GM23338 (cell line): ENCODE results near the gene CCN5. TPM values are rescaled to one million over a fixed set of nuclear protein-coding genes. Genes with fewer than 3 reads are reported as not detected.

ENCODE experiments used
- ATAC-seq: fragments of 200-7000 bp; cut with Tn5 transposase; 3 replicates; pipeline ENCODE4 v1.9.1; 2020
- DNase-seq: peaks from one replicate; pipeline ENCODE4 v3.0.0-alpha.2; 2015; ENCODE audit warnings: low spot score
- H2AFZ ChIP-seq: fragments of 200-600 bp; sonication (generic); 2 replicates; pipeline ENCODE4 v1.8.0; 2016; ENCODE audit warnings: antibody characterized with exemption, mild to moderate bottlenecking, moderate library complexity
- H3F3A ChIP-seq: fragments of 200-600 bp; sonication (generic); replicated peaks from 2 replicates; pipeline ENCODE4 v1.8.0; 2017; ENCODE audit warnings: antibody characterized with exemption, mixed run types, low read depth
- H3K27ac ChIP-seq: fragments of 200-600 bp; sonication (generic); 2 replicates; pipeline ENCODE4 v1.6.1; 2016; ENCODE audit warnings: low read depth
- H3K27me3 ChIP-seq: fragments of 200-600 bp; sonication (generic); 2 replicates; pipeline ENCODE4 v1.8.0; 2016; ENCODE audit warnings: mild to moderate bottlenecking, mixed run types, moderate library complexity; ENCODE audit not compliant: insufficient read depth
- H3K36me3 ChIP-seq: fragments of 200-600 bp; sonication (generic); 2 replicates; pipeline ENCODE4 v1.8.0; 2016; ENCODE audit warnings: mild to moderate bottlenecking; ENCODE audit not compliant: insufficient read depth
- H3K4me1 ChIP-seq: fragments of 200-600 bp; sonication (generic); 2 replicates; pipeline ENCODE4 v1.8.0; 2016; ENCODE audit warnings: mild to moderate bottlenecking, moderate library complexity; ENCODE audit not compliant: insufficient read depth
- H3K4me2 ChIP-seq: fragments of 200-600 bp; sonication (generic); 2 replicates; pipeline ENCODE4 v1.7.1; 2017; ENCODE audit warnings: mixed run types
- H3K4me3 ChIP-seq: fragments of 200-600 bp; sonication (generic); 2 replicates; pipeline ENCODE4 v1.6.1; 2016; ENCODE audit warnings: mixed run types
- H3K79me2 ChIP-seq: fragments of 200-600 bp; sonication (generic); replicated peaks from 2 replicates; pipeline ENCODE4 v1.8.0; 2017; ENCODE audit warnings: mild to moderate bottlenecking; ENCODE audit not compliant: insufficient read depth
- H3K9me2 ChIP-seq: fragments of 200-600 bp; sonication (generic); 2 replicates; pipeline ENCODE4 v1.8.0; 2017; ENCODE audit not compliant: insufficient read depth
- H4K20me1 ChIP-seq: fragments of 200-600 bp; sonication (generic); replicated peaks from 2 replicates; pipeline ENCODE4 v1.8.0; 2017; ENCODE audit warnings: mild to moderate bottlenecking; ENCODE audit not compliant: insufficient read depth
- H3K27ac Mint-ChIP-seq: 2 replicates; pipeline ENCODE4 v1.8.0; 2020; ENCODE audit warnings: inconsistent platforms, mild to moderate bottlenecking, moderate library complexity, mixed read lengths
- H3K27me3 Mint-ChIP-seq: 3 replicates; pipeline ENCODE4 v1.8.0; 2022; ENCODE audit warnings: low read depth, mild to moderate bottlenecking, moderate library complexity, mixed read lengths, inconsistent platforms; ENCODE audit not compliant: insufficient read depth, poor library complexity
- H3K36me3 Mint-ChIP-seq: 3 replicates; pipeline ENCODE4 v1.8.0; 2021; ENCODE audit warnings: low read depth, mild to moderate bottlenecking, inconsistent platforms, moderate library complexity, mixed read lengths
- H3K4me1 Mint-ChIP-seq: 3 replicates; pipeline ENCODE4 v1.8.0; 2020; ENCODE audit warnings: mild to moderate bottlenecking, inconsistent platforms, mixed read lengths
- H3K4me3 Mint-ChIP-seq: 3 replicates; pipeline ENCODE4 v1.8.0; 2021; ENCODE audit warnings: moderate library complexity, mild to moderate bottlenecking, inconsistent platforms, mixed read lengths
- H3K9me3 Mint-ChIP-seq: 3 replicates; pipeline ENCODE4 v1.8.0; 2020; ENCODE audit warnings: moderate library complexity, mild to moderate bottlenecking, inconsistent platforms, mixed read lengths
- CREB1 ChIP-seq: fragments of 250-450 bp; sonication (Bioruptor Pico); IDR thresholded peaks from 2 replicates; pipeline ENCODE4 v1.5.0; 2020; ENCODE audit warnings: low read depth, mild to moderate bottlenecking, moderate library complexity
- EZH2 ChIP-seq: fragments of 200-600 bp; sonication (generic); IDR thresholded peaks from one replicate; pipeline ENCODE4 v1.8.0; 2017; ENCODE audit warnings: antibody characterized with exemption, mild to moderate bottlenecking, low read depth; ENCODE audit not compliant: unreplicated experiment
- EZH2phosphoT487 ChIP-seq: fragments of 200-600 bp; sonication (generic); IDR thresholded peaks from one replicate; pipeline ENCODE4 v1.8.1; 2018; ENCODE audit warnings: antibody characterized with exemption; ENCODE audit not compliant: unreplicated experiment
- JUNB ChIP-seq: IDR thresholded peaks from one replicate; pipeline ENCODE4 v1.6.1; 2016; ENCODE audit warnings: antibody characterized with exemption; ENCODE audit not compliant: unreplicated experiment
- NANOG ChIP-seq: IDR thresholded peaks from 2 replicates; pipeline ENCODE4 v1.6.1; 2016; ENCODE audit warnings: antibody characterized with exemption, borderline replicate concordance
- POLR2AphosphoS5 ChIP-seq: IDR thresholded peaks from 2 replicates; pipeline ENCODE4 v1.6.1; 2016; ENCODE audit warnings: antibody characterized with exemption, low read depth
- STAT1 ChIP-seq: IDR thresholded peaks from one replicate; pipeline ENCODE4 v1.6.1; 2016; ENCODE audit warnings: antibody characterized with exemption; ENCODE audit not compliant: unreplicated experiment
- ZNF114 ChIP-seq: fragments of 250-450 bp; sonication (Bioruptor Pico); IDR thresholded peaks from 2 replicates; pipeline ENCODE4 v1.5.0; 2020; ENCODE audit warnings: mild to moderate bottlenecking, moderate library complexity
- ZNF331 ChIP-seq: fragments of 250-450 bp; sonication (Bioruptor Pico); IDR thresholded peaks from 2 replicates; pipeline ENCODE4 v1.5.0; 2020; ENCODE audit warnings: low read depth, mild to moderate bottlenecking, moderate library complexity
- polyA plus RNA-seq: library from polyadenylated mRNA; unstranded; fragments of >200 nt; fragmentation: Nextera tagmentation; extraction: Ambion mirVana; gene quantifications from 2 replicates; pipeline ENCODE4 v1.2.1, GENCODE V29; 2016
- total RNA-seq: library from RNA; depleted of rRNA; stranded (reverse); fragments of >200 nt; shearing (Covaris generic); gene quantifications from 2 replicates; pipeline ENCODE4 v1.2.3, GENCODE V29; 2014
- TF ChIP-seq, protein P1 (sequence below): IDR thresholded peaks from one replicate; pipeline ENCODE4 v1.6.1; 2018; ENCODE audit warnings: antibody characterized with exemption; ENCODE audit not compliant: unreplicated experiment
- TF ChIP-seq, protein P2 (sequence below): fragments of 250-450 bp; sonication (Bioruptor Pico); IDR thresholded peaks from 2 replicates; pipeline ENCODE4 v1.5.0; 2020; ENCODE audit warnings: mild to moderate bottlenecking, moderate library complexity
- TF ChIP-seq, protein P3 (sequence below), 2 experiments: fragments of 200-600 bp in 1 of 2; sonication (generic) in 1 of 2; conservative IDR thresholded peaks; 2 replicates each; pipeline versions ENCODE4 v1.5.1 to v1.6.1; 2016 to 2017; ENCODE audit warnings: antibody characterized with exemption in 2 of 2, low read depth in 2 of 2, mild to moderate bottlenecking in 2 of 2, moderate library complexity in 1 of 2
- TF ChIP-seq, protein P4 (sequence below): IDR thresholded peaks from 2 replicates; pipeline ENCODE4 v1.6.1; 2016; ENCODE audit warnings: antibody characterized with exemption

The CCN5 gene
- total and polyA plus RNA-seq, 2 experiments from 2014 or later, result not detected

DNA sequence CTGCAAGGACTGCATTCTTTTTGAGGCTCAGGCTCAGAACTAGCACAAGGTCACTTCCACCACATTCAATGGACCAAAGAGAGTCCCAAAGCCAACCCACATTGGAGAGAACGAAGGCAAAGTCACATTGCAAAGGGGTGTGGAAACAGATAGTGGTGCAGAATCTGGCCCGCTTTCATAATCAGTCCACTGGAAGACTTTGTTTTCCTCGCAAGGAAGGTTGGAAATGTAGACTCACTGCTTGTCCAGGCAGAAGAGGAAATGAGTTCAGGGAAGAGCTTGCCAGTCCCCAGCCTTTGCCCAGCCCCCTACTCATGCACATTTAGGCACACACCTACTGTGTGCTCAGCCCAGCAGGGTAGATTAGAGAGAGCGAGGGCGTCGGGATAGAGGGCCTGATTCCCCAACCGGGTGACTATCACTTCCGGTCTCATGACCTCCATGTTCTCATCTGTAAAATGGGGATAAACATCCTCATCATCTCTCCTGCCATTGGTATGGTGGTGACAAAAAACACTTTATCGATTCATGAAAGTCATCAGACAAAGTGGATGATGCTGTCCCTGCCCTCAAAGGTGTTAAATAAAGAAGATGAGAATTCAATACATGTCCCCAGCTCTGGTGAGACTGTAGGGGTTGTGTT lies 24.3 kb upstream of the CCN5 start:
- no peaks in the 10 kb centered on the region for H3K79me2 ChIP-seq
- Mint-ChIP-seq H3K4me3 (no peak overlapping the region), H3K4me1 (peaks cover 2% of the 10 kb centered on the region; the same call in 2 of the 3 replicates), H3K27me3 (peaks cover 8% of the 10 kb centered on the region), H3K27ac (no peak overlapping the region), H3K9me3 (peaks cover 3% of the 10 kb centered on the region; the same call in 1 of the 3 replicates), H3K36me3 (no peaks in the 10 kb centered on the region)
- H3K27ac ChIP-seq, result no peak overlapping the region
- no peaks in the 10 kb centered on the region for H3K36me3 ChIP-seq
- H3K4me1 ChIP-seq, result peaks cover 5% of the 10 kb centered on the region; the same call in 1 of the 2 replicates
- no peak for ATAC-seq
- H2AFZ ChIP-seq, result no peak overlapping the region
- no peaks in the 10 kb centered on the region for H3K9me2 ChIP-seq
- no peaks in the 10 kb centered on the region for H3K27me3 ChIP-seq
- H4K20me1 ChIP-seq, result no peaks in the 10 kb centered on the region
- no peaks in the 10 kb centered on the region for H3F3A ChIP-seq
- no peak for TF ChIP-seq STAT1
- TF ChIP-seq, protein P1, sequence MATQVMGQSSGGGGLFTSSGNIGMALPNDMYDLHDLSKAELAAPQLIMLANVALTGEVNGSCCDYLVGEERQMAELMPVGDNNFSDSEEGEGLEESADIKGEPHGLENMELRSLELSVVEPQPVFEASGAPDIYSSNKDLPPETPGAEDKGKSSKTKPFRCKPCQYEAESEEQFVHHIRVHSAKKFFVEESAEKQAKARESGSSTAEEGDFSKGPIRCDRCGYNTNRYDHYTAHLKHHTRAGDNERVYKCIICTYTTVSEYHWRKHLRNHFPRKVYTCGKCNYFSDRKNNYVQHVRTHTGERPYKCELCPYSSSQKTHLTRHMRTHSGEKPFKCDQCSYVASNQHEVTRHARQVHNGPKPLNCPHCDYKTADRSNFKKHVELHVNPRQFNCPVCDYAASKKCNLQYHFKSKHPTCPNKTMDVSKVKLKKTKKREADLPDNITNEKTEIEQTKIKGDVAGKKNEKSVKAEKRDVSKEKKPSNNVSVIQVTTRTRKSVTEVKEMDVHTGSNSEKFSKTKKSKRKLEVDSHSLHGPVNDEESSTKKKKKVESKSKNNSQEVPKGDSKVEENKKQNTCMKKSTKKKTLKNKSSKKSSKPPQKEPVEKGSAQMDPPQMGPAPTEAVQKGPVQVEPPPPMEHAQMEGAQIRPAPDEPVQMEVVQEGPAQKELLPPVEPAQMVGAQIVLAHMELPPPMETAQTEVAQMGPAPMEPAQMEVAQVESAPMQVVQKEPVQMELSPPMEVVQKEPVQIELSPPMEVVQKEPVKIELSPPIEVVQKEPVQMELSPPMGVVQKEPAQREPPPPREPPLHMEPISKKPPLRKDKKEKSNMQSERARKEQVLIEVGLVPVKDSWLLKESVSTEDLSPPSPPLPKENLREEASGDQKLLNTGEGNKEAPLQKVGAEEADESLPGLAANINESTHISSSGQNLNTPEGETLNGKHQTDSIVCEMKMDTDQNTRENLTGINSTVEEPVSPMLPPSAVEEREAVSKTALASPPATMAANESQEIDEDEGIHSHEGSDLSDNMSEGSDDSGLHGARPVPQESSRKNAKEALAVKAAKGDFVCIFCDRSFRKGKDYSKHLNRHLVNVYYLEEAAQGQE, result no peak
- no peak for TF ChIP-seq JUNB
- TF ChIP-seq ZNF331 (CRISPR knock-in tag), result no peak
- TF ChIP-seq, protein P2, sequence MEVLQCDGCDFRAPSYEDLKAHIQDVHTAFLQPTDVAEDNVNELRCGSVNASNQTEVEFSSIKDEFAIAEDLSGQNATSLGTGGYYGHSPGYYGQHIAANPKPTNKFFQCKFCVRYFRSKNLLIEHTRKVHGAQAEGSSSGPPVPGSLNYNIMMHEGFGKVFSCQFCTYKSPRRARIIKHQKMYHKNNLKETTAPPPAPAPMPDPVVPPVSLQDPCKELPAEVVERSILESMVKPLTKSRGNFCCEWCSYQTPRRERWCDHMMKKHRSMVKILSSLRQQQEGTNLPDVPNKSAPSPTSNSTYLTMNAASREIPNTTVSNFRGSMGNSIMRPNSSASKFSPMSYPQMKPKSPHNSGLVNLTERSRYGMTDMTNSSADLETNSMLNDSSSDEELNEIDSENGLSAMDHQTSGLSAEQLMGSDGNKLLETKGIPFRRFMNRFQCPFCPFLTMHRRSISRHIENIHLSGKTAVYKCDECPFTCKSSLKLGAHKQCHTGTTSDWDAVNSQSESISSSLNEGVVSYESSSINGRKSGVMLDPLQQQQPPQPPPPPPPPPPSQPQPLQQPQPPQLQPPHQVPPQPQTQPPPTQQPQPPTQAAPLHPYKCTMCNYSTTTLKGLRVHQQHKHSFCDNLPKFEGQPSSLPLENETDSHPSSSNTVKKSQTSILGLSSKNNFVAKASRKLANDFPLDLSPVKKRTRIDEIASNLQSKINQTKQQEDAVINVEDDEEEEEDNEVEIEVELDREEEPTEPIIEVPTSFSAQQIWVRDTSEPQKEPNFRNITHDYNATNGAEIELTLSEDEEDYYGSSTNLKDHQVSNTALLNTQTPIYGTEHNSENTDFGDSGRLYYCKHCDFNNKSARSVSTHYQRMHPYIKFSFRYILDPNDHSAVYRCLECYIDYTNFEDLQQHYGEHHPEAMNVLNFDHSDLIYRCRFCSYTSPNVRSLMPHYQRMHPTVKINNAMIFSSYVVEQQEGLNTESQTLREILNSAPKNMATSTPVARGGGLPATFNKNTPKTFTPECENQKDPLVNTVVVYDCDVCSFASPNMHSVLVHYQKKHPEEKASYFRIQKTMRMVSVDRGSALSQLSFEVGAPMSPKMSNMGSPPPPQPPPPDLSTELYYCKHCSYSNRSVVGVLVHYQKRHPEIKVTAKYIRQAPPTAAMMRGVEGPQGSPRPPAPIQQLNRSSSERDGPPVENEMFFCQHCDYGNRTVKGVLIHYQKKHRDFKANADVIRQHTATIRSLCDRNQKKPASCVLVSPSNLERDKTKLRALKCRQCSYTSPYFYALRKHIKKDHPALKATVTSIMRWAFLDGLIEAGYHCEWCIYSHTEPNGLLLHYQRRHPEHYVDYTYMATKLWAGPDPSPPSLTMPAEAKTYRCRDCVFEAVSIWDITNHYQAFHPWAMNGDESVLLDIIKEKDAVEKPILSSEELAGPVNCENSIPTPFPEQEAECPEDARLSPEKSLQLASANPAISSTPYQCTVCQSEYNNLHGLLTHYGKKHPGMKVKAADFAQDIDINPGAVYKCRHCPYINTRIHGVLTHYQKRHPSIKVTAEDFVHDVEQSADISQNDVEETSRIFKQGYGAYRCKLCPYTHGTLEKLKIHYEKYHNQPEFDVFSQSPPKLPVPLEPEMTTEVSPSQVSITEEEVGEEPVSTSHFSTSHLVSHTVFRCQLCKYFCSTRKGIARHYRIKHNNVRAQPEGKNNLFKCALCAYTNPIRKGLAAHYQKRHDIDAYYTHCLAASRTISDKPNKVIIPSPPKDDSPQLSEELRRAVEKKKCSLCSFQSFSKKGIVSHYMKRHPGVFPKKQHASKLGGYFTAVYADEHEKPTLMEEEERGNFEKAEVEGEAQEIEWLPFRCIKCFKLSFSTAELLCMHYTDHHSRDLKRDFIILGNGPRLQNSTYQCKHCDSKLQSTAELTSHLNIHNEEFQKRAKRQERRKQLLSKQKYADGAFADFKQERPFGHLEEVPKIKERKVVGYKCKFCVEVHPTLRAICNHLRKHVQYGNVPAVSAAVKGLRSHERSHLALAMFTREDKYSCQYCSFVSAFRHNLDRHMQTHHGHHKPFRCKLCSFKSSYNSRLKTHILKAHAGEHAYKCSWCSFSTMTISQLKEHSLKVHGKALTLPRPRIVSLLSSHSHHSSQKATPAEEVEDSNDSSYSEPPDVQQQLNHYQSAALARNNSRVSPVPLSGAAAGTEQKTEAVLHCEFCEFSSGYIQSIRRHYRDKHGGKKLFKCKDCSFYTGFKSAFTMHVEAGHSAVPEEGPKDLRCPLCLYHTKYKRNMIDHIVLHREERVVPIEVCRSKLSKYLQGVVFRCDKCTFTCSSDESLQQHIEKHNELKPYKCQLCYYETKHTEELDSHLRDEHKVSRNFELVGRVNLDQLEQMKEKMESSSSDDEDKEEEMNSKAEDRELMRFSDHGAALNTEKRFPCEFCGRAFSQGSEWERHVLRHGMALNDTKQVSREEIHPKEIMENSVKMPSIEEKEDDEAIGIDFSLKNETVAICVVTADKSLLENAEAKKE (CRISPR knock-in tag), result no peak
- no peak for TF ChIP-seq EZH2
- no peak for TF ChIP-seq ZNF114
- TF ChIP-seq NANOG, result no peak
- TF ChIP-seq, protein P3, sequence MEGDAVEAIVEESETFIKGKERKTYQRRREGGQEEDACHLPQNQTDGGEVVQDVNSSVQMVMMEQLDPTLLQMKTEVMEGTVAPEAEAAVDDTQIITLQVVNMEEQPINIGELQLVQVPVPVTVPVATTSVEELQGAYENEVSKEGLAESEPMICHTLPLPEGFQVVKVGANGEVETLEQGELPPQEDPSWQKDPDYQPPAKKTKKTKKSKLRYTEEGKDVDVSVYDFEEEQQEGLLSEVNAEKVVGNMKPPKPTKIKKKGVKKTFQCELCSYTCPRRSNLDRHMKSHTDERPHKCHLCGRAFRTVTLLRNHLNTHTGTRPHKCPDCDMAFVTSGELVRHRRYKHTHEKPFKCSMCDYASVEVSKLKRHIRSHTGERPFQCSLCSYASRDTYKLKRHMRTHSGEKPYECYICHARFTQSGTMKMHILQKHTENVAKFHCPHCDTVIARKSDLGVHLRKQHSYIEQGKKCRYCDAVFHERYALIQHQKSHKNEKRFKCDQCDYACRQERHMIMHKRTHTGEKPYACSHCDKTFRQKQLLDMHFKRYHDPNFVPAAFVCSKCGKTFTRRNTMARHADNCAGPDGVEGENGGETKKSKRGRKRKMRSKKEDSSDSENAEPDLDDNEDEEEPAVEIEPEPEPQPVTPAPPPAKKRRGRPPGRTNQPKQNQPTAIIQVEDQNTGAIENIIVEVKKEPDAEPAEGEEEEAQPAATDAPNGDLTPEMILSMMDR (conservative IDR thresholded peaks at IDR 0.05; ENCODE audit: low read depth in 2 of 2), result no peak
- TF ChIP-seq EZH2phosphoT487, result no peak
- TF ChIP-seq, protein P4, sequence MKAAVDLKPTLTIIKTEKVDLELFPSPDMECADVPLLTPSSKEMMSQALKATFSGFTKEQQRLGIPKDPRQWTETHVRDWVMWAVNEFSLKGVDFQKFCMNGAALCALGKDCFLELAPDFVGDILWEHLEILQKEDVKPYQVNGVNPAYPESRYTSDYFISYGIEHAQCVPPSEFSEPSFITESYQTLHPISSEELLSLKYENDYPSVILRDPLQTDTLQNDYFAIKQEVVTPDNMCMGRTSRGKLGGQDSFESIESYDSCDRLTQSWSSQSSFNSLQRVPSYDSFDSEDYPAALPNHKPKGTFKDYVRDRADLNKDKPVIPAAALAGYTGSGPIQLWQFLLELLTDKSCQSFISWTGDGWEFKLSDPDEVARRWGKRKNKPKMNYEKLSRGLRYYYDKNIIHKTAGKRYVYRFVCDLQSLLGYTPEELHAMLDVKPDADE, result no peak
- TF ChIP-seq POLR2AphosphoS5, result no peak
- TF ChIP-seq CREB1 (CRISPR knock-in tag), result no peak
- H3K4me2 ChIP-seq, result no peak overlapping the region
- DNase-seq, result no peak
- no peak overlapping the region for H3K4me3 ChIP-seq
